Measurements from ENCODE around the gene ELANE.

DNA sequence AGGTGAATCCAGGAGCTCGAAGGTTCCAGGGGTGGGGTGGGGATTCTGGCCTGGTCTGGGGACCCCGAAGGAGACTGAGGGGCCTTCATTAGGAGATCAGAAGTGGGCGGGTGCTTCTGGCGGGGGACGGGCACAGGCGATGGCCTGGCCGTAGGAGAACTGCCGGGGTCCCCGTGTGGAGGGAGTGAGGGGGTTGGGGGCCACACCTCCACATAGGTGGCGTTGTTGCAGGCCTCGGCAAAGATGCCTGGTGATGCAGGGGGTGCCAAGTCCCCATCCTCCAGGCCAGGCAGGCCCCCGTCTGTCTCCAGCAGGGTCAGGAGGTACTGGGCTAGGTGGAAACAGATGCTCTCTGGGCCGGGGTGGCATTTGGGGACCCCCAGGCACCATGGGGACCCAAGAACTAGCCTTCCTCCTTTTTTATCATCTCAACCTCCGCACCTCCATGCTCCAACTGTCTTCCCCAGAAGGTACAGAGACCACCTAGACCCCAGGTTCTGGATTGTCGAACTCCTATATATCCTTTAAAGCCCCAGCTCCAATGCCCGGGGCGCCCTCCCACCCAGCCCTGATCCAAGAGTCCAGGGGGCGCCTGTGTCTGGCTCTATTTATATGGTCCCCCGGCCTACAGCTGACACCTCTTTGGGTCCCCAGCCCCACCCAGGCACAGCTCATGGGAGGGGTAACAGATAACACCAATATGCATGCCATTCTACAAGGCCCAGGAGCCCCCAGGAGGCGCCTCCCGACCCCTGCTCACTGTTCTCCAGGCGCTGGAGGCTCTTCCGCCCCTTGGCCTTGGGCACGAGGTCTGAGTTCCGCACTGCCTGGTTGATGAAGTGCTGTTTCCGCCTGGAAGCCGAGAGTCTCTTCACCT lies 49.4 kb downstream of the ELANE start:
- TF ChIP-seq CTCF (IDR thresholded peaks at IDR 0.05), result no peak
- TF ChIP-seq EP300 (IDR thresholded peaks at IDR 0.05), result no peak
- TF ChIP-seq POLR2A (IDR thresholded peaks at IDR 0.05), result no peak
- no peak for TF ChIP-seq POLR2AphosphoS5 (IDR thresholded peaks at IDR 0.05)

Data from sigmoid colon (tissue), 4 donors.